A549 (cell line): ENCODE measurements around the gene PRCD.

Experiments used
- HDAC2 ChIP-seq: fragments of 200-600 bp; sonication (generic); IDR thresholded peaks from 2 replicates; pipeline ENCODE4 v1.6.1; 2016
- RNF2 ChIP-seq: fragments of 200-600 bp; sonication (generic); IDR thresholded peaks from 2 replicates; pipeline ENCODE4 v1.6.1; 2016; ENCODE audit warnings: low read depth, mild to moderate bottlenecking, antibody characterized with exemption, moderate library complexity, borderline replicate concordance

DNA sequence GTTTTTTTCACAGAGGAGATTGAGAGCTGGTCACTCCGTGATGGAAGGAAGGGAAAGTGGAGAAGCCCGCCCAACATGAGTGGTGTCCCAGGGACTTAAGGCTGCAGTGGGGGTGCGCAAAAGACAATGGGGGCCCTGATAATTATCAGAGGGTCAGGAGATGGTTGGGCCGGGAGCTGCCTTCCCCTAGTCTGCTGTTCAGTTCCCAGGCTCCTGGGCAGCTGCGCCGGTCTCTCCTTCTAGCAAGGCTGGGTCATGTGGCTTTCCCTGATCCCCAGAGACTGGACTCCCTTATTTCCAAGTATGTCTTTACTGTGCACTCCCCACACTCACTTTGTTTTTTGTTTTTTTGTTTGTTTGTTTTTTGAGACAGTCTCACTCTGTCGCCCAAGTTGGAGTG, 18.6 kb upstream of the PRCD start:
- no peak for TF ChIP-seq RNF2
- TF ChIP-seq HDAC2 = no peak
